HG02943 (cell line): ENCODE data around the gene TICRR.

ENCODE experiments used
- ATAC-seq: cut with Tn5 transposase; IDR thresholded peaks from one replicate; pipeline ENCODE4 v1.9.1; 2021; ENCODE audit warnings: mild to moderate bottlenecking, low read depth, moderate library complexity; ENCODE audit not compliant: unreplicated experiment

TICRR gene

DNA sequence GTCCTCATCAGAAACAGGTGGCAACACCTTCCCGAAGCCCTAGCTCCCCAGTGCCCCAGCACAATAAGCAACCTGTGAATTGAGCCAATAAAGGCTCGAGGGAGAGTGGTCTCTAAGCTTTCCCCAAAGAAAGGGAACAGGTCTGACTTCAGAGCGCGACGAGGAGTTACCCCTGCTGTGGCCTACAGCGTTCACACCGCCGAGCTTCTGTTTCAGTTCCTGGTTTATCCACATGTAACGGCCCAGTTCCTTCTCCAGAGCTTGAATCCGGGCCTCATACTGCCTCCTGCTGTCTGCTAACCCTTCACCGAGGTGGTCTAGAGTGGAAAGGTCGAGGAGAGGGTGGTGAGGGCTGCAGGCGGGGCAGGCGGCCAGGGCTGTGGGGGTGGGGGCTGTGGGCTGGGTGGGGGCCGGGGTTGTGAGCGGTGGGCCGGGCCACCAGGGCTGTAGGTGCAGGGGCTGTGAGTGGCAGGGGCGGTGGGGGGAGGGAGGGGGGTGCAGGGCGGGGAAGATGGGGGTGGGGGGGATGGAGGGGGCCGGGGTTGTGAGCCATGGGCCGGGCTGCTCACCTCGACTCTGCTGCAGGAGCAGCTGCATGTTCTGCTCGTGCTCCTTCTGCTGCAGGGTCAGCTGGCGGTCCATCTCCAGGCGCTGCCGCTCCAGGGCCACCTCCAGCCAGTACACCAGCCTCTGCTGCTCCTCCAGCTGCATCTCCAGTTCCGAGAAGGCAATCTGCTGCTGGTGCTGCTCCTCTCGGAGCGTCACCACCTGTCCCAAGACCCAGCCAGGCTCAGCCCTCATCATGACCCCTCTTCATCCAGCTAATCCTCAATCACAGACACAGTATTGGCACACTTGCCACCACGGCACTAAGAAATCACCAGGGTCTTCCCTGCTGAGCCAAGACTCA, 53.8 kb downstream of the TICRR start:
- ATAC-seq: no peak

DNA sequence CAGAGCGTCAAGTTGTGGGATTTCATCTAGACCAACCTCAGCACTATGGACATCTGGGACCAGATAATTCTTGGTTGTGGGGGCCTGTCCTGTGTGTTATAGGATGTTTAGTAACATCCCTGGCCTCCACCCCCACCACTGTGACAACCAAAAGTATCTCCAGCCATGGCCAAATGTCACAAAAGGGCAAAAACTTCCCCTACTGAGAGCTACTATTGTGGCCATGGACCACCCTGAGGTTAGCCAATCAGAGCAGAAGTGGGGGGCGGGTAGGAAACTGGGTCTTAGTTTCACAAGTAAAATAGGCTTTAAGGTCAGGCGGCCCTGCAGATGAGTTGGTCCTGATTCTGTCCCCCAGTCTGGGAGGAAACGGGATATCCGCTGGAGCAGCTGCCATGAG, 54.6 kb downstream of the TICRR start:
- no peak for ATAC-seq

DNA sequence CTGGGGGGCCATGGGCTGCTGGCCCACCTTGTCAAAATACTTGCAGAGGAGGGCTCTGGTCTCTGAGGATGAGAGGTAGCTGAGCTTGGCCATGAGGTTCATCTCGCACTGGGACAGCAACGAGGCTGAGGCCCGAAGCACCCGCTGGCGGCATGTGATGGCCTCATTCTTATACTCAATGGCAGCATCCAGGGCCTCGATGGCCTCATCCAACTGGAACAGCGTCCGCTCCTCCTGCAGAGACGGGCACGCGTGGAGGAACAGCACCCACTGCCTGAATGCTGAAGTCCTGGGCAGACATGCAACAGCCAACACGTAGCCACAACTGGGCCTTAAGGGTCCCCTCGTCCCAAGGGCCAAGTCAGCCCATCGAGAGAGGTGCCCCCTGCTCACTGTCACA, 55.0 kb downstream of the TICRR start:
- ATAC-seq: no peak

DNA sequence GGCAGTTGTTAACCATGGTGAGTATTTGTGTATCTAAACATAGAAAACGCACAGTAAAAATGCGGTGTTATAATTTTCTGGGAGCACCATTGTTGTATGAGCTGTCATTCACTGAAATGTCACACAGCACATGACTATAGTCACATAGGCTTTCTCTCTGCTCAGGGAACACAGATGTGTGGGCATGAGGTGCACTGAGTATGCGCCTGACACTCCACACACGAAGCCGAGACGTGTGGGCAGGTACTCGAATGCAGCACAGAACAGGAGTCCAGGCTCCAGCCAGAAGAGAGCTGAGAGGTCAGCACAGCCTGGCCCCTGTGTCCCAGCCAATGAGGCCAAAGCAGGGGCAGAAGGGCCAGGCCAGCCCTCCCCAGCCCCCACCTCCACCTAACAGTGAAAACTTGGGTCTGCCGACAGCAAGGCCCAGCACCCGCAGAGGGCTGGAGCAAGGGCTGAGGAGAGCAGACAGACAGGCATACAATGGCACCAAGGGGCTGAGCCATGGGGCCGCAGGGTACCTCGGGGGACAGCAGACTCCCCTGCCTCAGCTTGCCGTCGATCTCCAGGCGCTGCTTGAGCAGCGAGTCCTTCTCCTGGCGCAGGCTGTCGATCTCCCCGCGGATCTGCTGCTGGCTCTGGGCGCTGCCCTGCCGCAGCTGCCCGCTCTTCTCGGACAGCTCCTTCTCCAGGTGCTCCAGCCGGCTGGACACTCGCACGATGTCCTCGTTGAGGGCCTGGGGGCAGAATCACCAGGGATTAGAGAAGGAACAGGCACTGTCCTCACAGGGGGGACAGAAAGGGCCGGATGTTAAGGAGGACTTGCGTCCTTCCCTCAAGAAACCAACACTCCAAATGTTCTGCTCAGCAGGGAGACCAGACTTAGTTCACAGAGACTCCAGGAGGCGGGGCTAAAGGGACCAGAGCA, 56.0 kb downstream of the TICRR start:
- ATAC-seq: no peak

DNA sequence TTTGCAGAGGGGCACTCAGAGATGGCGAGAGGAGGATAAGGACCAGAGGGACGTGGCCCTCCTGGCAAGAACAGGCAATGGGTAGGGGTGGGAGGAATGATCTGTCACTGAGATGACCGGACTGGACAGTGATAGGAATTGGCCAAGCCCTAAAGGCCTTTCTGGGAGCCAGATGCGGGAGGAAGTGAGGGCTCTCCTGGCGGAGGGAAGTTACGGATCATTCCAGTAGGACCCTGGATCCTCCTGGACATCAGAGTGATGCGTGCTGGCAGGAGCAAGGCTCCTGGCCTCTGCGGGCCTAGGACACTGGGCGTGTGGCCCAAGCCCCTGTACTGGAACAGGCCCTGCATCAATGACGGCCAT, 56.6 kb downstream of the TICRR start:
- ATAC-seq: no peak

DNA sequence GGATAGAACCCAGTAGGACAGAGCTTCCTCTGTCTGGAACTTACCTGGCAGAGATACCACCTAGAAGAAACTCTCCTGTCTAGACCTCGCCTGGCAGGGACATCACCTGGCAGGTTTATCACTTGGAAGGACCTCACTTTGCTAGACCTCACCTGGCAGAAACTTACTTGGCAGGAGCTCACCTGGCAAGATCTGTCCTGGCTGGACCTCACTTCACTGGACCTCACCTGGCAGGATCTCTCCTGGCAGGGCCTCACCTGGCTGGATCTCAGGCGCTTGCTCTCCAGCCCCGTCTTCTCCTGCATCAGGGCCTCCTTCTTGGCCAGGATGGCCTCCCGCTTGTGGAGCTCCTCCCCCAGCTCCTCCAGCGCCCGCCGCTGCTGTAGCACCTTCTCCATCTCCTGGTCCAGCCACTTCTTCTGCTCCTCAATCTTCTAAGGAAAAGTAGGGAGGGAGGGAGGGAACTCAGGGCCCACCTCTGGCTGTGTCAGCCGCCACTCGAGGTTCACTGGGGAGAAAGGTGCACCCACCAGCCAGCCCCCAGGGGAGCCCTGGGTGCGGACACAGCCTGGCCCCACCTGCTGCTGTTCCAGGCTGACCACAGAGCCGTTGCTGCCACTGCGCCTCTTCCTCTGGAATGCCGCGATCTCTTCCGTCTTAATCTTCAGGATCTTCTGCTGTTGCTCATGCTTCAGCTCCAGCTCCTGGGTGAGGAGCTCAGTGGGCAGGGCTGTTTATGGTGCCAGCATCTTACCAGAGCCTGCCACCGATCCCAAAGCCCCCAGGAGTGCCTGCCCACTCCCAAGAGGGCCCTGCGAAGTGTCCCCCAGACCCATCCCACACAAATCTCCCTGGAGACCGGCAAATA, 57.5 kb downstream of the TICRR start:
- no peak for ATAC-seq

DNA sequence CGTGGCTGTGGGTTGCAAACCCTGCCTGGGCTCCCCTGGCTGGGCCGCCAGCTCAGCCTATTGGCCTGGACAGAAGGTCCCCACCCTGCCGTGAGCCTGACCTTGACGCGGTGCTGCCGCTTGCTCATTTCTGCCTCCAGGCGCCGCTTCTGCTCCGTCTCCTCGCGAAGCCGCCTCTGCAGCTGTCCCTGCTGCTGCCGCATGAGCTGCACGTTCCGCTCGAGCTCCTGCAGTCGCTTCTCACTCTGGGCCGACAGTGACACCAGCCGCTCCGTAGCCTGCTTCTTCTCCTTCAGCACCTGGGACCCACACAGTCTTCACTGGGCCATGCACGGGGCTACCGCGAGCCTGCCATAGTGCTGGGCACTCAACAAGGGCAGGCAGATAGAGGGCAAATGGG, 58.3 kb downstream of the TICRR start:
- no peak for ATAC-seq

DNA sequence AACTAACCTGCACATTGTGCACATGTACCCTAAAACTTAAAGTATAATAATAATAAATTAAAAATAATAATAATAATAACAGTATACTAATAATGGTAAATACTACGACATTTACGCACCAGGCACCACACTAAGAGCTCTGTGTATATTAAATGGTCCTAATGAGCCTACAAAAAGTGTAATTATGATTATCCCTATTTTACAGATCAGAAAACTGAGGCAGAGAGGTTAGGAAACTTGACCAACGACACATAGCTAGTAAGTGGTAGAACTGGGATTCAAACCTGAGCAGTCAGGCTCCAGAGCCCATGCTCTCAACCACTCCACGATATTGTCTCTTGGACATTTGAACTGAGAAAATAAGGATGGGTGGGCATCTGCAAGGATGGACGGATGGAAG, 65.0 kb downstream of the TICRR start:
- ATAC-seq: no peak

DNA sequence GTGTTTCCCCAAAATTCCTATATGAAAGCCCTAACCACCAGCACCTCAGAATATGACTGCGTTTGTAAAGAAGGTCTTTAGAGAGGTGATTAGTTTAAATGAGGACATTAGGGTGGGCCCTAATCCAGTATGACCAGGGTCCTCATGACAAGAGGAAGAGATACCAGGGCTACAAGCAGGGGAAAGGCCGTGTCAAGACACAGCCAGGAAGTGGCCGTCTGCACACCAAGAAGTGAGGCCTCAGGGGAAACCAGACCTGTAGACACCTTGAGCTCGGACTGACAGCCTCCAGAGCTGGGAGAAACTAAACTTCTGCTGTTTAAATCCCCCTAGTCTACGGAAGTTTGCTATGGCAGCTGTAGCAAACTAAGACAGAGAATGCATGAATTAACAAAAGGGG, 65.8 kb downstream of the TICRR start:
- ATAC-seq: no peak

DNA sequence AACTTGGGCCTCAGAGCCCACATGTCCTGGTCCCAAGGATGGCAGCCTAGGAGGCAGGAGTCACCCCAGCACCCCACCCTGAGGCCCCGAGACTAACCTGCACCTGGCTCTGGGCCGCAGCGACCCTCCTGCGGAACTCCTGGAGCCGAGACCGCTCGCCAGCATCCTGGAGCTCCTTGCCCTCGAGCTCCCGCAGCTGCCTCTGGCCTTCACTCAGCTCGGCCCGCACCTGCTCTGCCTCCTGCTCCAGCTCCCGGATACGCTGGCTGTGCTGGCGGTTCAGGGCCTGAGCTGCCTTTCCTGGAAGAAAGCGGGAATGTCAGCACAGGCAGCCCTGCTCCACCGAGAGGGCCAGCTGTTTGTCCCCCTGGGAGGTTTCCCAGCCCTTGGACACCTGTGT, 66.8 kb downstream of the TICRR start:
- no peak for ATAC-seq

DNA sequence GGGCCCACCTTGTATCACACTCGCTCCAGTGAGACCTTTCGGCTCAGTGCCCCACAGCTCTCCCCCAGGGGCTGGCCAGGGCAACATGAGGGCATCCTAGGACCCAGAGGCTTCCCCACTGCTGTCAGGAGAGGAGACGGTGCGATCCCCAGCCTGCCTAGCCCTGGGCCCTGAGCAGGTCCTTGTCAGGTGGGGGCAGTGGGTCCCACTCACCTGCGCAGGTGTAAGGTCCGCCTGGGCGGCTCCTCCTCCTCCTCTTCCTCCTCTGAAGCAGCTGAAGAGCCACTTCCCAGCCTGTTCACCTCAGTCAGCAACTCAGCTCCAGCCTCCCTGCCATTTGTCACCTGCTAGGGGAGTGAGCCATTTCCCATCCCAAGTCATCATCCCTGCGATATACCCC, 70.4 kb downstream of the TICRR start:
- no peak for ATAC-seq

DNA sequence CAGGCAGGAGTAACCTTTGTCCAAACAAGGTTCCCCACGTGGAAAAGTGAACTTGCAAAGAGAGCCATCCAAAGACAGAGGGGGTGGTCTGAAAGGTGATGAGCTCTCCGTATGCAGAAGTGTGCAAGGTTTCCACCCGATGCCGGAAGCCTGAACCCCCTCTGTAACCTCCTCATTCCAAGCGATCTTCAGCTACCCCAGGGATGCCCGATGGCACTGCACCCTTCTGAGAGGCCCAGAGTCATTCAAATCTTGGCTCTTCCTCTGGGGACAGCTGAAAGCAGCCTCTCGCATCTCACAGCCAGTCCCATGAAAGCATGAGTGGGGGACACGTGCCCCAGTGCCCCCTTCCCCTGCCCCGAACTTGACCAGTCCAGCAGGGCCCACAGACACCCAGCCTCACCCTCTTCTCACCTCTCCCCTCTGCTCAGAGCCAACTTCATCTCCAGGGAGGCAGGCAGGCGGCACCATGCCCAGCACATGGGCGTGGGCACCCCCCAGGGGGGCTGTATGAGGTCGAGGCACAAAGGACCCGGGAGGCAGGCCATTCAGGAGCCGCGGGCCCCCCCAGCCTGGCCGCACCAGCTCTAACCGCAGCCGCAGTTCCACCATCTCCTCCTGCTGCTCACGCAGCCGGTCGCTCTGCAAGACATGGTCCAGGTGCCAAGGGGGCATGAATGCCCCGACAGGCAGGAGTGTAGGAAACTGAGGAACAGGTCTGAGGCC, 71.3 kb downstream of the TICRR start:
- no peak for ATAC-seq

DNA sequence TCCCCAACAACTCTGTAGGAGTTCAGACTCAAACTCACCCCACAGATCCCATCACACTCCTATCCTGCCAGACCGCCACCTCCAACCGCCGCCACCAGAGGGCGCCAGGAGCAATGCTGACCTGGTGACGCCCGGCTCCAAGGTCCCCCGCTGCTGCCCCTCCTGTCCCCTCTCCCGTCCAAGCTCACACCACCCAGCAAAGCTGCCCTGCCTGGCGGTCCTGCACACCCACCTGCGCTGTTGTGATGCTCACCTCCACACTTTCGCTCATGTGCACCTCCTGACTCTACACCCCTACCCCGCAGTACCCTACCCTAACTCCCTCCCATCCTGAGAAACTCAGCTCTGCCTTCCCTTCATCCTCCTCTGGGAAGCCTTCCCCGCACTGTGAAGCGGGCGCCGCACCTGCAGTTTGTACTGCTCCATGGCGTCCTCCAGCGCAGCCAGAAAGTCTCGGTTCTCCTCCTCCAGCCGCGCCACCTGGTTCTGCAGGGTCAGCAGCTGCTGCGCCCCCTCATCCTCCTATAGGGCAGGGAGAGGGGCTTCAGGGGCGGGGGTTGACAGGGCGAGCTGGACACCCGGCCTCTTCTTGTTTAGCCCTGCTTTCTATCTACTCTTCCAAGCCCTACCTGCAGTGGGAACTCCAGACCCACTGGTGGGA, 72.1 kb downstream of the TICRR start:
- no peak for ATAC-seq

DNA sequence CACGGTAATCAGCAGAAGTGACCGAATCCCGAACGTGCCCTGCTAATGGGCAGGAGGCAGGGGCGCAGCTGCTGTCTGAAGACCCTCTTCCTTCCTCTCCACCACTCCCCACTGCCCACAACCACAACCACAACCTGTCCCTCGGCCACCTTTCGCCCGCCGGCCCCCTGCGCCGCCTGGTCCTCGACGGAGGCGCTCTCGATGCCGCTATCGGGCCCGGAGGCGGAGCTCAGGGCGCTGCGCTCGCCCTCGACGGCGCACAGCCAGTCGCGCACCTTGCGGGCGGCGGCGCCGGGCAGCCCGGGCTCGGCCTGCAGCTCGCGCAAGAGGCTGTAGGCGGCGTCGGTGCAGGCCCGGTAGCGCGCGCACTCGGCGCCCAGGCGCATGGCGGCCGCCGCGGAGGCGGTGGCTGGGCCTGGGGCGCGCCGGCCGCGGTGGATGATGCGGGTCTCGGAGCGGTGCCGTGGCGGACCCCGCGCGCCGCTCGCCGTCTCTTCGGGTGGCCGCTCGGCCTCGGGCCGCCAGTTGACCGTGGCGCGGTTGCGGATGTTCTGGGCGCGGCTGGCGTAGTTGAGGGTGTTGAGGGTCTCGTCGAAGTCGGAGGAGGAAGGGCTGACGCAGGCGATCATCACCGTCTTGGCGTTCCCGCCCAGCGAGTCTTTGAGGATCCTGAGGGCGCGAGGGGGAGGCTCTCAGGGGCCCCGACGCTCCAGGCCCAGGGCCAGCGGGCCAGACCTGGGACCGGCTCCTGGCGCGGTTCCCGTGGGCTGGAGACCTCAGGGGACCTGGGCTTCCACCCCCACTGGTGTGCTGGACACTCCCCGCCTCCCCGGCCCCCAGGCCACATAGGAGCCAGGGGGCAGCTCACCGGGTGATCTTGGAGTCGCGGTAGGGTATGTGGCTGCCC, 73.1 kb downstream of the TICRR start:
- no peak for ATAC-seq

DNA sequence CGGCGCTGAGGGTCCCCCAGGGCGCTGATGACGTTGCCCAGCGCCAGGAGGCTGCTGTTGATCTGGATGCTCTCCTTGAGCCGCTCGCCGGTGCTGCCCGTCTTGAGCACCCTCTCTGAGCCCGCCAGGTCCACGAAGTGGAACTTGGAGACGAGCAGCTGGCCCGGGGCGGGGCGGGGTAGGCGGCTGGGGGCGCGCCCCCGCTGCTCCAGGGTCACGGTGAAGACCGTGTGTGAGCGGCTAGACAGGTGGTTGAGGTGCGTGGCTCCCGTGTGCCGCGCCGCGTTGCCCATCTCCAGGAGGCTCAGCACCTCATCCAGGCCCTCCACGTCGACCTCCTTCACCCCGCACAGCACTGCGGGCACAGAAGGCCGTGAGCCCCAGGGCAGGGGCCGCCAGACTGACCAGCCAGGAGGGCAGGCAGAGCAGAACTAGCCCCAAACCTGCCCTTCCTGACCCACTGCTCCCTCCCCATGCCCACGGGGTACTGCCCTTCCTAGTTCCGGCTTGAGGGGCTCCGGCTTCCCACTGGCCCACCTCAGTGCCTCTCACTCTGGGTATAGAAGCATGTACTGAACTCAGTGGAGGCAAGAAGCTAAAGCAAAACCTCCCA, 73.8 kb downstream of the TICRR start:
- no peak for ATAC-seq

DNA sequence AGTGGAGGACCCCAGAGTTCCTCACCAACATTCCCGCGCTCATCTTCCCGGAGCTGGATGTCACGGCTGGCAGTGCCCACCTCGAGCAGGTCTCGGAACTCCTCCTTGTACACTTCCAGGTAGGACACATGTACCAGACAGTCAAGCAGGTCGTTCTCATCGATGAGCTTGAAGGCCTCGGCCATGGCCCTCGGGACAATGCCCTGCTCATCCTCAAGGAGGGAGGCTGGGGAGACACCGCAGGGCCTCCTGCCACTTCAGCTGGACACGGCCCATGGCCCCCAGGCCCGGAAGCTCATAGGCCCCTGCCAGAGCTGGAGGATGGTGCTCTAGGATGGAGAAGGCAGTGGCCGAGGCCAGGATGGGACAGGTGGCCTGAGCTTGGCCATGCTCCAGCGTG, 74.4 kb downstream of the TICRR start:
- no peak for ATAC-seq

DNA sequence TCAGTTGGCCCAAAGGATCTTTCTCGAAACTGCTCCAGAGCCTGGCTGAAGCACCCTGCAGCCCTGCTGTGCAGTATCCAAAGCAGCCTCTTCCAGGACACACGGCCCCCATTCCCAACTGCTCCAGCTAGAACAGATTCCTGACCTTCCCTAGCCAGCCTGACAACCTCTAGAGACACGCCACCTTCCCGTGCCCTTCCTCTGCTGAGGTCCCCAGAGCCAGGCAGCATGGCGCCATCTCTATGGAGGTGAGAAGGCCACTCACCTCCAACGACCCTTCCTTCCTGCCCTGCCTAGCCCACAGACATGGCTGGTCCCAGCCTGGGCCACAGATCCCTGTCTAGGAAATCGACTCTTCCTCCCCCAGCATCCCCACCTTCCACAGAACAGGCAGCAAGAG, 76.9 kb downstream of the TICRR start:
- no peak for ATAC-seq

DNA sequence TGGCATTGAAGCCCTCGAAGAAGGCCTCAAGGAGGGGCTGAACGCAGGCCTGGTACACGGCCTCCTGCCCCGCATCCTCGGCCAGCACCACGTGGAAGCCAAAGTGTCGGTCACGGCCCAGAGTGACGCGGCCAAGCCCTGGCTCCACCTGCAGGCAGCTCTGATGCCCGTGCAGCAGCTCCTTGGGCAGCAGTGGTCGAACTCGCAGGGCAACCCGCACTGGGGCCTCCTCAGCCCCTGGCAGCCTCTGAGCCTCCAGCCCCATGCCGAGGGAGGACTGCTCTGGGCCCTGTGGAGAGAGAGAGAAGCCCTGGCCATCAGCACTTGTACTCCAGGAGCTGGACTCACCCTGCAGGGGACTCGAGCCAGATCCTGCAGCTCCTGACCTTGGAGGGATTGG, 77.4 kb downstream of the TICRR start:
- ATAC-seq: no peak
